Measurements from ENCODE around the gene ASTN2.

ASTN2 gene

DNA sequence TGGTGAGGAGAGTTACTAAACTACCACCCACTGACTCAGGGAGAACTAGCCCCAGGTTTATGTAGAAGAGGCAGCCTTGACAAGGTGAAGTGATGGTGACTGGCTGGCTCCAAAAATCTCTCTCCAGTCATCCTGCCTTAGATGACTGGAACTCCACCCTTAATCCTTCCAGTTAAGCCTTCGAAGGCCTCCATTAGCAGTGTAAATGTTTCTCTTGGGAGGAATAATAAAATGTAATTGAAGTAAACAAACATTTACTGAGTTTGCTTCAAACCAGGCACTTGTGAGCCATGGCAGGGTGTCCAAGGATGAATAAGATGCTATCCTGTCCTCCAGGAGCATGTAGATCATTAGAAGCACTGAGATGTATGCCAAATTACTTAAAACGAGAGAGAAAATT, 35.5 kb downstream of the ASTN2 start:
- H3K4me3 ChIP-seq (ENCODE audit: low read depth, low read length): no peak overlapping the region
- no peak for TF ChIP-seq MYC (IDR thresholded peaks at IDR 0.05; ENCODE audit: low read depth, low read length)
- no peak for TF ChIP-seq CTCF (IDR thresholded peaks at IDR 0.05; ENCODE audit: low read depth, low read length)
- no peak for TF ChIP-seq MAX (IDR thresholded peaks at IDR 0.05; ENCODE audit: low read depth, low read length)
- no peak for TF ChIP-seq POLR2A (IDR thresholded peaks at IDR 0.05; ENCODE audit: extremely low read depth, insufficient read length)
- no peak for DNase-seq (ENCODE audit: low read depth)

- no peak for TF ChIP-seq MYC (IDR thresholded peaks at IDR 0.05; ENCODE audit: low read depth, low read length)
- no peak for TF ChIP-seq POLR2A (IDR thresholded peaks at IDR 0.05; ENCODE audit: extremely low read depth, insufficient read length)
- TF ChIP-seq CTCF (IDR thresholded peaks at IDR 0.05; ENCODE audit: low read depth, low read length): no peak
- no peak for TF ChIP-seq MAX (IDR thresholded peaks at IDR 0.05; ENCODE audit: low read depth, low read length)
- H3K4me3 ChIP-seq (ENCODE audit: low read depth, low read length): no peak overlapping the region
- DNase-seq (ENCODE audit: low read depth): no peak
These were observed 37.8 kb downstream of the ASTN2 start for GRCh38 chr9:117377046-117377445.

DNA sequence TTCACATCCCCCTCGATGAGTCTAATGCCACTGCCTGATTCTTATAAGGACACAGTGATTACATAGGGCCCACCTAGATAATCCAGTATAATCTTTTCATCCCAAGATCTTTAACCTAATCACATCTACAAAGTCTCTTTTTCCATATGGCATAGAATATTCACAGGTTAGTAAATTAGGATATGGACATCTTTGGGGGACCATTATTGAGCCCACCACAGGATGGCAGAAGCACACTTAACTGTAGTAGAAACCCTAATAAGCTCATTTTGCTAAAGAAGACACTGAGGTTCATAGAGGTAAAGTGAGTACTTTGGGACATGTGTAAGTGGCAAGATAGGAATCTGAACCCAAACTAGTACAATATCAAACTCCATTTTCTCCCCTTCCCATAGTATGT, 38.9 kb downstream of the ASTN2 start:
- no peak for DNase-seq (ENCODE audit: low read depth)
- H3K4me3 ChIP-seq (ENCODE audit: low read depth, low read length): no peak overlapping the region
- TF ChIP-seq MYC (IDR thresholded peaks at IDR 0.05; ENCODE audit: low read depth, low read length) (no peak), MAX (IDR thresholded peaks at IDR 0.05; ENCODE audit: low read depth, low read length) (no peak), CTCF (IDR thresholded peaks at IDR 0.05; ENCODE audit: low read depth, low read length) (no peak), POLR2A (IDR thresholded peaks at IDR 0.05; ENCODE audit: extremely low read depth, insufficient read length) (no peak)

GRCh38 chr9:117374076-117374725, 40.7 kb downstream of the ASTN2 start:
- no peak for TF ChIP-seq CTCF (IDR thresholded peaks at IDR 0.05; ENCODE audit: low read depth, low read length)
- TF ChIP-seq MYC (IDR thresholded peaks at IDR 0.05; ENCODE audit: low read depth, low read length): no peak
- TF ChIP-seq POLR2A (IDR thresholded peaks at IDR 0.05; ENCODE audit: extremely low read depth, insufficient read length): no peak
- TF ChIP-seq MAX (IDR thresholded peaks at IDR 0.05; ENCODE audit: low read depth, low read length): no peak
- DNase-seq (ENCODE audit: low read depth): no peak
- no peak overlapping the region for H3K4me3 ChIP-seq (ENCODE audit: low read depth, low read length)

DNA sequence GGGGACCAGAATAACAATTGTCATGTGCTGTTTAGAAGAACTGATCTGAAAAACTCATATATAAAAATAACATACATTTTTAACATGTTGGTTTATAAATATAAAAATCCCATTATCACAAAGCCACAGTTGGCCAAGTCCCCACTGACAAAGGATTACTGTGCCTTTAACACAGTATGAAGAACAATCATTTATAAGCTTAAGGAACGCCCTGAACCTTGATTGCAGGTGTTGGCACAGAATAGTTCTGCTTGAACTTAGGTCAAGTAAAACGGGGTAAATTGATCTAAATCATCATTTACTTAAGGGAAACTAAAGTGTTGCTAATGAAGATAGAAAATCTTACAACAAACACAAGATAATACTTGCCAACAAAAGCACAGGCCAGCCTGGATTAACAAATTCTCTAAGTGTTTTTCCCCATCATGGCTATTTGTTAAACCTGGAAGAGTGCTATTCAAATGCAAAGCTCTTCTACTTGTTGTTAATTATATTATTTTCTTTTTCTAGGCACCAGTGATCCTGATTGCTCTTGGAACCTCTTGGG, 46.1 kb downstream of the ASTN2 start:
- TF ChIP-seq CTCF (IDR thresholded peaks at IDR 0.05; ENCODE audit: low read depth, low read length): no peak
- no peak for TF ChIP-seq MYC (IDR thresholded peaks at IDR 0.05; ENCODE audit: low read depth, low read length)
- TF ChIP-seq MAX (IDR thresholded peaks at IDR 0.05; ENCODE audit: low read depth, low read length): no peak
- TF ChIP-seq POLR2A (IDR thresholded peaks at IDR 0.05; ENCODE audit: extremely low read depth, insufficient read length): no peak
- H3K4me3 ChIP-seq (ENCODE audit: low read depth, low read length): no peak overlapping the region
- DNase-seq (ENCODE audit: low read depth): no peak
